ENCODE measurements around the gene MYOD1. TPM values are rescaled to one million over a fixed set of nuclear protein-coding genes. Genes with fewer than 3 reads are reported as not detected.

The MYOD1 gene
- total RNA-seq, 1 experiment from 2014 or later = not detected

- ATAC-seq (no peak), DNase-seq (ENCODE audit: low read depth, low spot score) (no peak)
- no peak for TF ChIP-seq TCF7L2 (IDR thresholded peaks at IDR 0.05; ENCODE audit: low read depth, low read length)
- no peak for TF ChIP-seq POLR2AphosphoS5 (IDR thresholded peaks at IDR 0.05; ENCODE audit: low read depth, low read length)
- no peak for TF ChIP-seq REST (IDR thresholded peaks at IDR 0.05; ENCODE audit: insufficient read depth in 1 of 2, low read depth in 2 of 2, low read length in 1 of 2)
- intact Hi-C loops (cut with micrococcal nuclease; ENCODE audit: unreplicated experiment) = no loop called here
- no peak overlapping the region for H3K4me3 ChIP-seq (ENCODE audit: low read depth in 2 of 2, low read length in 2 of 2)
- in situ Hi-C loops (cut with HindIII; ENCODE audit: low pct_unique_long_range_greater_than_20kb, low sequenced_read_pairs) = no loop called here
- ChIA-PET CTCF (no interaction called here), POLR2A (interaction anchor here (0.7 kb wide), 1 partner anchor 23 kb away, joined by 3 read pairs; no protein-coding TSS in a partner anchor)
- no TSS peak for BruUV-seq (replicated peaks)
- no peaks in the 10 kb centered on the region for H3K9me3 ChIP-seq (ENCODE audit: control insufficient read depth, insufficient read depth, low read depth, low read length)
- H3K4me1 ChIP-seq (ENCODE audit: control insufficient read depth, insufficient read depth, low read length) = no peaks in the 10 kb centered on the region
- no peak overlapping the region for H3K27ac ChIP-seq (ENCODE audit: low read length)
- H3K36me3 ChIP-seq (ENCODE audit: control insufficient read depth, insufficient read depth, low read length) = no peaks in the 10 kb centered on the region
- no peaks in the 10 kb centered on the region for H3K27me3 ChIP-seq (ENCODE audit: control insufficient read depth, insufficient read depth, low read length)
Measured at GRCh38 chr11:17703951-17704350, 15.4 kb upstream of the MYOD1 start.

GRCh38 chr11:17707830-17708229 is 11.5 kb upstream of the MYOD1 start:
- POLR2A ChIA-PET = no interaction called here
- no peak for DNase-seq (ENCODE audit: low read depth, low spot score)
- no peak for ATAC-seq
- Histone ChIP-seq H3K27ac (ENCODE audit: low read length) (no peak overlapping the region), H3K9me3 (ENCODE audit: control insufficient read depth, insufficient read depth, low read depth, low read length) (no peaks in the 10 kb centered on the region), H3K36me3 (ENCODE audit: control insufficient read depth, insufficient read depth, low read length) (no peaks in the 10 kb centered on the region), H3K4me1 (ENCODE audit: control insufficient read depth, insufficient read depth, low read length) (no peaks in the 10 kb centered on the region), H3K4me3 (ENCODE audit: low read depth in 2 of 2, low read length in 2 of 2) (no peak overlapping the region), H3K27me3 (ENCODE audit: control insufficient read depth, insufficient read depth, low read length) (peaks cover 5% of the 10 kb centered on the region; the same call in 1 of the 2 replicates)
- in situ Hi-C loops (cut with HindIII; ENCODE audit: low pct_unique_long_range_greater_than_20kb, low sequenced_read_pairs) = no loop called here
- intact Hi-C loops (cut with micrococcal nuclease; ENCODE audit: unreplicated experiment) = no loop called here
- TF ChIP-seq SIN3A (IDR thresholded peaks at IDR 0.05; ENCODE audit: borderline replicate concordance, insufficient read depth, low read depth, low read length) (no peak), REST (IDR thresholded peaks at IDR 0.05; ENCODE audit: insufficient read depth in 1 of 2, low read depth in 2 of 2, low read length in 1 of 2) (no peak), CTCF (IDR thresholded peaks at IDR 0.05) (no peak), POLR2AphosphoS5 (IDR thresholded peaks at IDR 0.05; ENCODE audit: low read depth, low read length) (no peak), TCF7L2 (IDR thresholded peaks at IDR 0.05; ENCODE audit: low read depth, low read length) (no peak)
- no TSS peak for BruUV-seq (replicated peaks)
- CTCF ChIA-PET = no interaction called here

Measured in Panc1 (cell line).